ENCODE data around the gene SLC35E3. TPM values are rescaled to one million over a fixed set of nuclear protein-coding genes. Genes with fewer than 3 reads are reported as not detected.

Gene SLC35E3
- polyA plus RNA-seq, 1 of the 3 experiments (the other 2 are of a cell fraction): 5.7 TPM

- TF ChIP-seq FOXJ3 (CRISPR knock-in tag; IDR thresholded peaks at IDR 0.05): no peak
- no peak for TF ChIP-seq EZH2phosphoT487 (IDR thresholded peaks at IDR 0.05; ENCODE audit: borderline replicate concordance, low read depth)
- TF ChIP-seq NFIC (IDR thresholded peaks at IDR 0.05; ENCODE audit: borderline replicate concordance): no peak
- TF ChIP-seq GATA2 (CRISPR knock-in tag; IDR thresholded peaks at IDR 0.05): no peak
- TF ChIP-seq CHD2 (IDR thresholded peaks at IDR 0.05; ENCODE audit: low read length, partially characterized antibody): no peak
- TF ChIP-seq RFX5 (IDR thresholded peaks at IDR 0.05; ENCODE audit: low read length): no peak
- TF ChIP-seq, protein P1, sequence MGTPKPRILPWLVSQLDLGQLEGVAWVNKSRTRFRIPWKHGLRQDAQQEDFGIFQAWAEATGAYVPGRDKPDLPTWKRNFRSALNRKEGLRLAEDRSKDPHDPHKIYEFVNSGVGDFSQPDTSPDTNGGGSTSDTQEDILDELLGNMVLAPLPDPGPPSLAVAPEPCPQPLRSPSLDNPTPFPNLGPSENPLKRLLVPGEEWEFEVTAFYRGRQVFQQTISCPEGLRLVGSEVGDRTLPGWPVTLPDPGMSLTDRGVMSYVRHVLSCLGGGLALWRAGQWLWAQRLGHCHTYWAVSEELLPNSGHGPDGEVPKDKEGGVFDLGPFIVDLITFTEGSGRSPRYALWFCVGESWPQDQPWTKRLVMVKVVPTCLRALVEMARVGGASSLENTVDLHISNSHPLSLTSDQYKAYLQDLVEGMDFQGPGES (IDR thresholded peaks at IDR 0.05; ENCODE audit: low read depth, low read length): no peak
- TF ChIP-seq PBX3 (IDR thresholded peaks at IDR 0.05): no peak
- no peak for TF ChIP-seq TCF12 (IDR thresholded peaks at IDR 0.05)
- no peak for TF ChIP-seq GABPA (IDR thresholded peaks at IDR 0.05; ENCODE audit: low read depth)
- DNase-seq: no peak
- Histone ChIP-seq H3K9ac (no peak overlapping the region), H3K36me3 (replicated peaks in 1 of 2; ENCODE audit: control insufficient read depth in 1 of 2, insufficient read depth in 2 of 2, low read length in 1 of 2) (peaks cover 20 to 32% of the 10 kb centered on the region in 2 experiments), H3K4me3 (ENCODE audit: low read depth in 2 of 2, low read length in 1 of 2) (no peak overlapping the region), H3K4me2 (no peak overlapping the region), H2AFZ (ENCODE audit: low read depth) (no peak overlapping the region), H3F3A (replicated peaks; ENCODE audit: insufficient read depth) (no peaks in the 10 kb centered on the region), H4K20me1 (ENCODE audit: insufficient read depth) (no peaks in the 10 kb centered on the region), H3K27ac (ENCODE audit: low read depth in 2 of 2, low read length in 1 of 2) (no peak overlapping the region), H3K79me2 (ENCODE audit: insufficient read depth) (no peaks in the 10 kb centered on the region), H3K27me3 (ENCODE audit: insufficient read depth) (no peaks in the 10 kb centered on the region), H3K9me3 (no peaks in the 10 kb centered on the region), H3K9me2 (no peaks in the 10 kb centered on the region), H3K4me1 (ENCODE audit: control insufficient read depth in 1 of 2, insufficient read depth in 2 of 2, low read depth in 1 of 2, low read length in 1 of 2) (no peaks in the 10 kb centered on the region)
- ChIA-PET POLR2A (no interaction called here), CTCF (no interaction called here)
- 97% methylated on average over 5 of the region's 5 CpGs for WGBS (ENCODE audit: low lambda C conversion rate)
Measured at GRCh38 chr12:68759852-68760251, 13.9 kb downstream of the SLC35E3 start.

GRCh38 chr12:68760806-68761441 is 14.9 kb downstream of the SLC35E3 start:
- no peak for TF ChIP-seq ZBTB33 (IDR thresholded peaks at IDR 0.05; ENCODE audit: borderline replicate concordance, low read depth)
- no peak for TF ChIP-seq ELF1 (IDR thresholded peaks at IDR 0.05)
- TF ChIP-seq EZH2phosphoT487 (IDR thresholded peaks at IDR 0.05; ENCODE audit: borderline replicate concordance, low read depth): no peak
- TF ChIP-seq CHD2 (IDR thresholded peaks at IDR 0.05; ENCODE audit: low read length, partially characterized antibody): no peak
- no peak for TF ChIP-seq TCF12 (IDR thresholded peaks at IDR 0.05)
- no peak for TF ChIP-seq TEAD4 (IDR thresholded peaks at IDR 0.05; ENCODE audit: borderline replicate concordance, insufficient read depth)
- Histone ChIP-seq H2AFZ (ENCODE audit: low read depth) (no peak overlapping the region), H3F3A (replicated peaks; ENCODE audit: insufficient read depth) (no peaks in the 10 kb centered on the region), H3K36me3 (replicated peaks in 1 of 2; ENCODE audit: control insufficient read depth in 1 of 2, insufficient read depth in 2 of 2, low read length in 1 of 2) (peaks cover 12 to 24% of the 10 kb centered on the region in 2 experiments), H3K9me2 (no peaks in the 10 kb centered on the region), H3K4me2 (no peak overlapping the region), H3K9me3 (no peaks in the 10 kb centered on the region), H3K4me3 (ENCODE audit: low read depth in 2 of 2, low read length in 1 of 2) (no peak overlapping the region), H3K9ac (no peak overlapping the region), H3K27ac (ENCODE audit: low read depth in 2 of 2, low read length in 1 of 2) (no peak overlapping the region), H3K79me2 (ENCODE audit: insufficient read depth) (no peaks in the 10 kb centered on the region), H3K4me1 (ENCODE audit: control insufficient read depth in 1 of 2, insufficient read depth in 2 of 2, low read depth in 1 of 2, low read length in 1 of 2) (no peaks in the 10 kb centered on the region), H4K20me1 (ENCODE audit: insufficient read depth) (no peaks in the 10 kb centered on the region), H3K27me3 (ENCODE audit: insufficient read depth) (no peaks in the 10 kb centered on the region)
- POLR2A ChIA-PET: no interaction called here
- DNase-seq: no peak
- CTCF ChIA-PET: no interaction called here
- WGBS (ENCODE audit: low lambda C conversion rate): 92% methylated on average over 7 of the region's 7 CpGs
